H9 (cell line): Measurements from ENCODE around the gene TNRC6C. TPM values are rescaled to one million over a fixed set of nuclear protein-coding genes. Genes with fewer than 3 reads are reported as not detected.

Source experiments
- DNase-seq: peaks from one replicate; pipeline ENCODE4 v3.0.0-alpha.2; 2017
- H2AFZ ChIP-seq: one replicate; pipeline ENCODE4 v1.6.1; 2013; ENCODE audit warnings: mild to moderate bottlenecking, low read length, control low read depth, moderate library complexity
- H2AK5ac ChIP-seq: 2 replicates; pipeline ENCODE4 v1.6.1; 2013; ENCODE audit warnings: low read length, control low read depth, mixed read lengths; ENCODE audit not compliant: insufficient read length
- H2BK120ac ChIP-seq: one replicate; pipeline ENCODE4 v1.6.1; 2013; ENCODE audit warnings: low read depth, mild to moderate bottlenecking, low read length, control low read depth, inconsistent platforms; ENCODE audit not compliant: poor library complexity, severe bottlenecking
- H2BK12ac ChIP-seq: 2 replicates; pipeline ENCODE4 v1.6.1; 2013; ENCODE audit warnings: low read length, control low read depth, mixed read lengths, low read depth; ENCODE audit not compliant: insufficient read length
- H2BK15ac ChIP-seq: 2 replicates; pipeline ENCODE4 v1.6.1; 2013; ENCODE audit warnings: low read depth, low read length, control low read depth
- H2BK20ac ChIP-seq: one replicate; pipeline ENCODE4 v1.6.1; 2013; ENCODE audit warnings: low read depth, mild to moderate bottlenecking, low read length, control low read depth, inconsistent platforms; ENCODE audit not compliant: poor library complexity, severe bottlenecking
- H2BK5ac ChIP-seq: 2 replicates; pipeline ENCODE4 v1.6.1; 2013; ENCODE audit warnings: low read length, control low read depth, mixed read lengths; ENCODE audit not compliant: insufficient read length
- H3K14ac ChIP-seq: 2 replicates; pipeline ENCODE4 v1.6.1; 2013; ENCODE audit warnings: low read length, control low read depth; ENCODE audit not compliant: insufficient read depth
- H3K18ac ChIP-seq: 2 replicates; pipeline ENCODE4 v1.6.1; 2013; ENCODE audit warnings: low read depth, mild to moderate bottlenecking, mixed read lengths, low read length, control low read depth; ENCODE audit not compliant: insufficient read length
- H3K23ac ChIP-seq: 2 replicates; pipeline ENCODE4 v1.6.1; 2013; ENCODE audit warnings: low read length, control low read depth, mixed read lengths, low read depth; ENCODE audit not compliant: insufficient read length
- H3K23me2 ChIP-seq: 2 replicates; pipeline ENCODE4 v1.6.1; 2013; ENCODE audit warnings: low read depth, mild to moderate bottlenecking, mixed read lengths, low read length, control low read depth; ENCODE audit not compliant: insufficient read length, poor library complexity, severe bottlenecking
- H3K27ac ChIP-seq: 2 replicates; pipeline ENCODE4 v1.5.1; 2013; ENCODE audit warnings: low read length, control low read depth, mixed read lengths, low read depth; ENCODE audit not compliant: insufficient read length
- H3K27me3 ChIP-seq: 2 replicates; pipeline ENCODE4 v1.6.1; 2013; ENCODE audit warnings: low read length, control low read depth, inconsistent platforms; ENCODE audit not compliant: insufficient read depth
- H3K4ac ChIP-seq: 2 replicates; pipeline ENCODE4 v1.6.1; 2013; ENCODE audit warnings: low read depth, mild to moderate bottlenecking, control low read depth, inconsistent platforms, low read length, moderate library complexity
- H3K4me1 ChIP-seq: 2 replicates; pipeline ENCODE4 v1.6.1; 2013; ENCODE audit warnings: low read length, control low read depth, inconsistent platforms; ENCODE audit not compliant: insufficient read depth
- H3K4me2 ChIP-seq: 2 replicates; pipeline ENCODE4 v1.6.1; 2013; ENCODE audit warnings: low read length, control low read depth, mixed read lengths; ENCODE audit not compliant: insufficient read length, insufficient read depth
- H3K56ac ChIP-seq: 2 replicates; pipeline ENCODE4 v1.6.1; 2013; ENCODE audit warnings: low read depth, mild to moderate bottlenecking, mixed read lengths, low read length, control low read depth; ENCODE audit not compliant: insufficient read length
- H3K79me1 ChIP-seq: 2 replicates; pipeline ENCODE4 v1.6.1; 2013; ENCODE audit warnings: low read depth, mild to moderate bottlenecking, moderate library complexity, low read length, control low read depth, inconsistent platforms; ENCODE audit not compliant: insufficient read depth, poor library complexity, severe bottlenecking
- H3K79me2 ChIP-seq: 2 replicates; pipeline ENCODE4 v1.6.1; 2013; ENCODE audit warnings: low read length, control low read depth, inconsistent platforms; ENCODE audit not compliant: insufficient read depth
- H3K9ac ChIP-seq: 2 replicates; pipeline ENCODE4 v1.6.1; 2013; ENCODE audit warnings: low read length, control low read depth, mixed read lengths; ENCODE audit not compliant: insufficient read length; ENCODE audit errors: extremely low read depth
- H3K9me3 ChIP-seq: one replicate; pipeline ENCODE4 v1.6.1; 2013; ENCODE audit warnings: low read depth, low read length, inconsistent platforms; ENCODE audit not compliant: control insufficient read depth
- H3T11ph ChIP-seq: one replicate; pipeline ENCODE4 v1.6.1; 2013; ENCODE audit warnings: mild to moderate bottlenecking, low read length, control low read depth, inconsistent platforms
- H4K20me1 ChIP-seq: one replicate; pipeline ENCODE4 v1.6.1; 2013; ENCODE audit not compliant: control insufficient read depth, insufficient read length, insufficient read depth
- H4K5ac ChIP-seq: 2 replicates; pipeline ENCODE4 v1.6.1; 2013; ENCODE audit warnings: low read depth, mild to moderate bottlenecking, mixed read lengths, low read length, control low read depth; ENCODE audit not compliant: insufficient read length
- H4K8ac ChIP-seq: replicated peaks from 2 replicates; pipeline ENCODE4 v1.6.1; 2013; ENCODE audit warnings: low read length, control low read depth, mixed read lengths, low read depth; ENCODE audit not compliant: insufficient read length
- H4K91ac ChIP-seq: 2 replicates; pipeline ENCODE4 v1.6.1; 2013; ENCODE audit warnings: low read depth, mild to moderate bottlenecking, moderate library complexity, mixed read lengths, low read length, control low read depth; ENCODE audit not compliant: insufficient read length
- H3K27ac Mint-ChIP-seq, 3 experiments: 2 replicates in 2 of 3; 3 replicates in 1 of 3; pipeline ENCODE4 v1.8.0; 2020 to 2021; ENCODE audit warnings: mixed read lengths in 3 of 3, mild to moderate bottlenecking in 1 of 3, moderate library complexity in 1 of 3
- H3K27me3 Mint-ChIP-seq: 2 replicates; pipeline ENCODE4 v1.8.0; 2021; ENCODE audit warnings: low read depth, mild to moderate bottlenecking, moderate library complexity, mixed read lengths
- H3K36me3 Mint-ChIP-seq, 3 experiments: 2 replicates in 2 of 3; 3 replicates in 1 of 3; pipeline ENCODE4 v1.8.0; 2020 to 2021; ENCODE audit warnings: low read depth in 3 of 3, mixed read lengths in 3 of 3; ENCODE audit not compliant: insufficient read depth in 1 of 3
- H3K4me1 Mint-ChIP-seq, 2 experiments: 2 replicates each; pipeline ENCODE4 v1.8.0; 2020; ENCODE audit warnings: mixed read lengths in 2 of 2
- H3K4me3 Mint-ChIP-seq, 2 experiments: 2 replicates in 1 of 2; 3 replicates in 1 of 2; pipeline ENCODE4 v1.8.0; 2020 to 2021; ENCODE audit warnings: mild to moderate bottlenecking in 2 of 2, mixed read lengths in 2 of 2, moderate library complexity in 1 of 2
- H3K9me3 Mint-ChIP-seq, 2 experiments: 2 replicates in 1 of 2; 3 replicates in 1 of 2; pipeline ENCODE4 v1.8.0; 2020; ENCODE audit warnings: mild to moderate bottlenecking in 2 of 2, mixed read lengths in 2 of 2, moderate library complexity in 1 of 2
- WGBS: extraction: QIAGEN DNeasy Blood & Tissue Kit; methylation state at CpG from one replicate; pipeline ENCODE4 v1.1.7; 2013; ENCODE audit warnings: missing lambda C conversion rate, low lambda C conversion rate, mixed read lengths; ENCODE audit not compliant: insufficient read length; ENCODE audit errors: extremely low coverage; 5-methylcytosine and 5-hydroxymethylcytosine counted together
- total RNA-seq: library from RNA; stranded (reverse); gene quantifications from 2 replicates; pipeline ENCODE4 v1.2.1, GENCODE V29; 2021
- TF ChIP-seq, protein P1 (sequence below): fragments of 200-600 bp; sonication (generic); conservative IDR thresholded peaks from 3 replicates; pipeline ENCODE4 v1.8.0; 2021; ENCODE audit warnings: antibody characterized with exemption, mild to moderate bottlenecking

Gene TNRC6C
- total RNA-seq, 1 experiment from 2014 or later = 24.7 TPM

DNA sequence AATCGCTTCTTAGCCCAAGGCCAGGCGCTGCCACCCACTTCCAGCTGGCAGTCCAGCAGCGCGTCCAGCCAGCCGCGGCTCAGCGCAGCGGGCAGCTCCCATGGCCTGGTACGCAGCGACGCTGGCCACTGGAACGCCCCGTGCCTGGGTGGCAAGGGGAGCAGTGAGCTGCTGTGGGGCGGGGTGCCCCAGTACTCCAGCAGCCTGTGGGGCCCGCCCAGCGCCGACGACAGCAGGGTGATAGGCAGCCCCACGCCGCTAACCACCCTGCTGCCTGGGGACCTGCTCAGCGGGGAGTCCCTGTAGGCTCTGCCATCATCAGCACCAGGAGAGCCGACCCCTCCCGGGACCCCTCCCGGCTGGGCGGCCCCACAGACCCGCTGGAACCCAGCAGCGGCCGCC lies 146.0 kb downstream of the TNRC6C start:
- H2BK20ac ChIP-seq = no peak overlapping the region
- H3K23me2 ChIP-seq = no peaks in the 10 kb centered on the region
- H3K4ac ChIP-seq = no peak overlapping the region
- H4K5ac ChIP-seq = no peak overlapping the region
- H3K4me3 Mint-ChIP-seq = no peak overlapping the region
- H3K27me3 ChIP-seq = no peaks in the 10 kb centered on the region
- H2BK120ac ChIP-seq = no peak overlapping the region
- H3K79me1 ChIP-seq = no peaks in the 10 kb centered on the region
- peaks cover 36 to 57% (median 52%) of the 10 kb centered on the region in 3 experiments for H3K36me3 Mint-ChIP-seq
- H3K18ac ChIP-seq = no peak overlapping the region
- WGBS = no CpG with 5 or more reads among the region's 28 CpGs
- H2BK5ac ChIP-seq = no peak overlapping the region
- H3K23ac ChIP-seq = no peak overlapping the region
- no peak overlapping the region for H2BK12ac ChIP-seq
- H3K79me2 ChIP-seq = no peaks in the 10 kb centered on the region
- H3K4me2 ChIP-seq = no peak overlapping the region
- peak; percentile 34 for DNase-seq
- no peak overlapping the region for H3K9ac ChIP-seq
- H2AFZ ChIP-seq = no peak overlapping the region
- H3K27me3 Mint-ChIP-seq = no peaks in the 10 kb centered on the region
- no peak overlapping the region for H3T11ph ChIP-seq
- H4K20me1 ChIP-seq = no peaks in the 10 kb centered on the region
- peaks cover 18% of the 10 kb centered on the region in 2 experiments for H3K9me3 Mint-ChIP-seq
- H3K4me1 Mint-ChIP-seq = peaks cover 5 to 6% of the 10 kb centered on the region in 2 experiments; a peak in 3 of 4 replicates
- peaks cover 12% of the 10 kb centered on the region for H3K9me3 ChIP-seq
- H3K4me1 ChIP-seq = no peaks in the 10 kb centered on the region
- H4K91ac ChIP-seq = no peak overlapping the region
- no peak overlapping the region for H3K27ac Mint-ChIP-seq
- H3K56ac ChIP-seq = no peak overlapping the region
- H3K14ac ChIP-seq = no peak overlapping the region
- no peak overlapping the region for H4K8ac ChIP-seq
- H2BK15ac ChIP-seq = no peak overlapping the region
- TF ChIP-seq, protein P1, sequence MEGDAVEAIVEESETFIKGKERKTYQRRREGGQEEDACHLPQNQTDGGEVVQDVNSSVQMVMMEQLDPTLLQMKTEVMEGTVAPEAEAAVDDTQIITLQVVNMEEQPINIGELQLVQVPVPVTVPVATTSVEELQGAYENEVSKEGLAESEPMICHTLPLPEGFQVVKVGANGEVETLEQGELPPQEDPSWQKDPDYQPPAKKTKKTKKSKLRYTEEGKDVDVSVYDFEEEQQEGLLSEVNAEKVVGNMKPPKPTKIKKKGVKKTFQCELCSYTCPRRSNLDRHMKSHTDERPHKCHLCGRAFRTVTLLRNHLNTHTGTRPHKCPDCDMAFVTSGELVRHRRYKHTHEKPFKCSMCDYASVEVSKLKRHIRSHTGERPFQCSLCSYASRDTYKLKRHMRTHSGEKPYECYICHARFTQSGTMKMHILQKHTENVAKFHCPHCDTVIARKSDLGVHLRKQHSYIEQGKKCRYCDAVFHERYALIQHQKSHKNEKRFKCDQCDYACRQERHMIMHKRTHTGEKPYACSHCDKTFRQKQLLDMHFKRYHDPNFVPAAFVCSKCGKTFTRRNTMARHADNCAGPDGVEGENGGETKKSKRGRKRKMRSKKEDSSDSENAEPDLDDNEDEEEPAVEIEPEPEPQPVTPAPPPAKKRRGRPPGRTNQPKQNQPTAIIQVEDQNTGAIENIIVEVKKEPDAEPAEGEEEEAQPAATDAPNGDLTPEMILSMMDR = no peak
- no peak overlapping the region for H2AK5ac ChIP-seq
- H3K27ac ChIP-seq = no peak overlapping the region
